GM18511 (cell line): ENCODE results near the gene IQGAP2.
A peak's percentile ranks its signal among the peaks of the same experiment; 100 is the strongest.

Source experiments
- ATAC-seq: cut with Tn5 transposase; IDR thresholded peaks from one replicate; pipeline ENCODE4 v1.9.1; 2021; ENCODE audit warnings: mild to moderate bottlenecking, moderate library complexity; ENCODE audit not compliant: unreplicated experiment

The IQGAP2 gene

GRCh38 chr5:76704131-76704663 lies 301.1 kb downstream of the IQGAP2 start:
- no peak for ATAC-seq

GRCh38 chr5:76705574-76705973 lies 302.5 kb downstream of the IQGAP2 start:
- no peak for ATAC-seq

- ATAC-seq: no peak
Observed at GRCh38 chr5:76709762-76710161, 306.7 kb downstream of the IQGAP2 start.

GRCh38 chr5:76710991-76711390 lies 307.9 kb downstream of the IQGAP2 start:
- peak; percentile 48 for ATAC-seq

- peak; percentile 22 for ATAC-seq
Observed at GRCh38 chr5:76714751-76715485, 311.8 kb downstream of the IQGAP2 start.

GRCh38 chr5:76715486-76715735 lies 312.3 kb downstream of the IQGAP2 start:
- no peak for ATAC-seq

GRCh38 chr5:76715736-76716455 lies 312.8 kb downstream of the IQGAP2 start, which contains the start of gene F2R:
Gene F2R, plus strand, starts transcription at chr5:76716126. Its CDS starts 182 bp downstream, at chr5:76716308.
- peak; percentile 72 for ATAC-seq

- no peak for ATAC-seq
Observed at GRCh38 chr5:76716456-76717157, 313.5 kb downstream of the IQGAP2 start.

- ATAC-seq: no peak
Observed at GRCh38 chr5:76717222-76718083, 314.4 kb downstream of the IQGAP2 start.

GRCh38 chr5:76718381-76718832 lies 315.3 kb downstream of the IQGAP2 start:
- no peak for ATAC-seq

- no peak for ATAC-seq
Observed at GRCh38 chr5:76718880-76719279, 315.8 kb downstream of the IQGAP2 start.

- ATAC-seq: peak; percentile 97
Observed at GRCh38 chr5:76720988-76721569, 318.0 kb downstream of the IQGAP2 start.

GRCh38 chr5:76723266-76723665 lies 320.2 kb downstream of the IQGAP2 start:
- ATAC-seq: no peak

- ATAC-seq: no peak
Observed at GRCh38 chr5:76723906-76724305, 320.8 kb downstream of the IQGAP2 start.

- no peak for ATAC-seq
Observed at GRCh38 chr5:76724871-76725270, 321.8 kb downstream of the IQGAP2 start.

GRCh38 chr5:76728965-76729364 lies 325.9 kb downstream of the IQGAP2 start:
- no peak for ATAC-seq

GRCh38 chr5:76729373-76730290 lies 326.5 kb downstream of the IQGAP2 start:
- ATAC-seq: no peak

- no peak for ATAC-seq
Observed at GRCh38 chr5:76732405-76733048, 329.4 kb downstream of the IQGAP2 start.

GRCh38 chr5:76733049-76733417 lies 329.9 kb downstream of the IQGAP2 start:
- ATAC-seq: no peak
